ENCODE data around the gene PPM1H.

DNA sequence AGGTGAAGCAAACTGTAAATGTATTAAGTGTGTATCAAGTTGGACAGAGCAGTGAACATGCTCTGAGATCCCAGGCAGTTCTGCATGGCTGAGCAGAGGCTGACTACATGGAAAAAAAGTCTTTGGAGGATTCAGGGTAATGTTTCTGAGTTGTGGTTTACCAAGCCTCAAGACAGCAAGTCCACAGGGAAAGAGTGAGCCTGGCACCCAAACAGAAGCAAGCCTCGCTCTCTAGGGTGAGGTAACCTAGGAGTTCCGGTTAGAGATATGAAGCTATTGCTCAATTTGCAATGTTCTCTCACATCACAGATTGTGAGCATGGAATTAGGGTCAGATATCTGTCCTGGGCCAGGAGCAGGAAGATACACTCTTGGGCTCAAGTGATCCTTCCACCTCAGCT, 309.7 kb downstream of the PPM1H start:
- no peak for TF ChIP-seq EZH2 (IDR thresholded peaks at IDR 0.05; ENCODE audit: borderline replicate concordance, low read depth, low read length, poor library complexity, severe bottlenecking)
- TF ChIP-seq, protein P1, sequence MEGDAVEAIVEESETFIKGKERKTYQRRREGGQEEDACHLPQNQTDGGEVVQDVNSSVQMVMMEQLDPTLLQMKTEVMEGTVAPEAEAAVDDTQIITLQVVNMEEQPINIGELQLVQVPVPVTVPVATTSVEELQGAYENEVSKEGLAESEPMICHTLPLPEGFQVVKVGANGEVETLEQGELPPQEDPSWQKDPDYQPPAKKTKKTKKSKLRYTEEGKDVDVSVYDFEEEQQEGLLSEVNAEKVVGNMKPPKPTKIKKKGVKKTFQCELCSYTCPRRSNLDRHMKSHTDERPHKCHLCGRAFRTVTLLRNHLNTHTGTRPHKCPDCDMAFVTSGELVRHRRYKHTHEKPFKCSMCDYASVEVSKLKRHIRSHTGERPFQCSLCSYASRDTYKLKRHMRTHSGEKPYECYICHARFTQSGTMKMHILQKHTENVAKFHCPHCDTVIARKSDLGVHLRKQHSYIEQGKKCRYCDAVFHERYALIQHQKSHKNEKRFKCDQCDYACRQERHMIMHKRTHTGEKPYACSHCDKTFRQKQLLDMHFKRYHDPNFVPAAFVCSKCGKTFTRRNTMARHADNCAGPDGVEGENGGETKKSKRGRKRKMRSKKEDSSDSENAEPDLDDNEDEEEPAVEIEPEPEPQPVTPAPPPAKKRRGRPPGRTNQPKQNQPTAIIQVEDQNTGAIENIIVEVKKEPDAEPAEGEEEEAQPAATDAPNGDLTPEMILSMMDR (conservative IDR thresholded peaks at IDR 0.05; ENCODE audit: low read depth, low read length): no peak

Measured in A673 (cell line).